BLaER1 treated with 17β-estradiol and CSF1 and Interleukin-3, amounts not matched to agents 10 nM and 100 nM (cell line): ENCODE data around the gene AZIN2.

Experiments used
- H3K27ac ChIP-seq, 11 experiments: shearing (Covaris generic); formaldehyde crosslinking; 2 replicates each; pipeline ENCODE4 v1.8.1; 2022
- H3K27me3 ChIP-seq, 11 experiments: shearing (Covaris generic); formaldehyde crosslinking; 2 replicates each; pipeline ENCODE4 v1.8.1; 2022
- H3K36me3 ChIP-seq, 11 experiments: shearing (Covaris generic); formaldehyde crosslinking; 2 replicates each; pipeline ENCODE4 v1.8.1; 2022
- H3K4me1 ChIP-seq, 10 experiments: shearing (Covaris generic); formaldehyde crosslinking; 2 replicates each; pipeline ENCODE4 v1.8.1; 2022
- H3K4me2 ChIP-seq, 11 experiments: shearing (Covaris generic); formaldehyde crosslinking; 2 replicates each; pipeline ENCODE4 v1.8.1; 2022
- H3K4me3 ChIP-seq, 10 experiments: shearing (Covaris generic); formaldehyde crosslinking; 2 replicates each; pipeline ENCODE4 v1.8.1; 2022
- H3K9ac ChIP-seq, 11 experiments: shearing (Covaris generic); formaldehyde crosslinking; 2 replicates each; pipeline ENCODE4 v1.8.1; 2022
- H3K9me3 ChIP-seq, 11 experiments: shearing (Covaris generic); formaldehyde crosslinking; replicated peaks in 1 of 11; 2 replicates each; pipeline ENCODE4 v1.8.1; 2022
- H4K20me1 ChIP-seq, 11 experiments: shearing (Covaris generic); formaldehyde crosslinking; 2 replicates each; pipeline ENCODE4 v1.8.1; 2022
- Cebpa-rat ChIP-seq, 11 experiments: shearing (Covaris generic); IDR thresholded peaks; 2 replicates each; pipeline ENCODE4 v1.8.1; 2022

Gene AZIN2

GRCh38 chr1:33165809-33166208 lies 84.9 kb downstream of the AZIN2 start:
- Histone ChIP-seq H3K4me3 (no peak overlapping the region), H3K4me1 (peaks cover 7 to 23% (median 10%) of the 10 kb centered on the region in 10 experiments; a peak in 18 of 20 replicates), H3K36me3 (peaks cover 0 to 44% (median 29%) of the 10 kb centered on the region in 11 experiments; a peak in 14 of 22 replicates), H4K20me1 (peaks cover 0 to 18% (median 0%) of the 10 kb centered on the region in 11 experiments; a peak in 4 of 22 replicates), H3K4me2 (no peak overlapping the region), H3K9ac (no peak overlapping the region), H3K27ac (no peak overlapping the region), H3K9me3 (peaks cover 0 to 6% (median 0%) of the 10 kb centered on the region in 11 experiments; a peak in 3 of 22 replicates), H3K27me3 (no peaks in the 10 kb centered on the region)
- no peak for TF ChIP-seq Cebpa-rat (IDR thresholded peaks at IDR 0.05)

- no peaks in the 10 kb centered on the region for H3K27me3 ChIP-seq
- H3K27ac ChIP-seq: no peak overlapping the region
- H4K20me1 ChIP-seq: peaks cover 0 to 31% (median 0%) of the 10 kb centered on the region in 11 experiments; a peak in 4 of 22 replicates
- peaks cover 0 to 44% (median 30%) of the 10 kb centered on the region in 11 experiments; a peak in 13 of 22 replicates for H3K36me3 ChIP-seq
- H3K4me1 ChIP-seq: peaks cover 7 to 31% (median 10%) of the 10 kb centered on the region in 10 experiments; a peak in 18 of 20 replicates
- H3K4me2 ChIP-seq: no peak overlapping the region
- no peak overlapping the region for H3K9ac ChIP-seq
- no peak overlapping the region for H3K4me3 ChIP-seq
- peaks cover 0 to 6% (median 0%) of the 10 kb centered on the region in 11 experiments; a peak in 3 of 22 replicates for H3K9me3 ChIP-seq
- TF ChIP-seq Cebpa-rat (IDR thresholded peaks at IDR 0.05): no peak
Measured at GRCh38 chr1:33167650-33168447, 86.9 kb downstream of the AZIN2 start.

- no peak for TF ChIP-seq Cebpa-rat (IDR thresholded peaks at IDR 0.05)
- Histone ChIP-seq H3K36me3 (peaks cover 0 to 41% (median 27%) of the 10 kb centered on the region in 11 experiments; a peak in 13 of 22 replicates), H3K9ac (no peak overlapping the region), H3K27ac (no peak overlapping the region), H3K4me3 (no peak overlapping the region), H4K20me1 (peaks cover 0 to 31% (median 0%) of the 10 kb centered on the region in 11 experiments; a peak in 4 of 22 replicates), H3K4me1 (peaks cover 5 to 27% (median 6%) of the 10 kb centered on the region in 10 experiments; a peak in 18 of 20 replicates), H3K27me3 (no peaks in the 10 kb centered on the region), H3K9me3 (peaks cover 0 to 6% (median 0%) of the 10 kb centered on the region in 11 experiments; a peak in 3 of 22 replicates), H3K4me2 (no peak overlapping the region)
Measured at GRCh38 chr1:33168556-33169289, 87.8 kb downstream of the AZIN2 start.

- no peak for TF ChIP-seq Cebpa-rat (IDR thresholded peaks at IDR 0.05)
- peaks cover 0 to 31% (median 0%) of the 10 kb centered on the region in 11 experiments; a peak in 4 of 22 replicates for H4K20me1 ChIP-seq
- H3K9me3 ChIP-seq: peaks cover 0 to 6% (median 0%) of the 10 kb centered on the region in 11 experiments; a peak in 3 of 22 replicates
- no peak overlapping the region for H3K9ac ChIP-seq
- H3K4me3 ChIP-seq: no peak overlapping the region
- peaks cover 0 to 33% (median 19%) of the 10 kb centered on the region in 11 experiments; a peak in 13 of 22 replicates for H3K36me3 ChIP-seq
- no peak overlapping the region for H3K27ac ChIP-seq
- H3K27me3 ChIP-seq: no peaks in the 10 kb centered on the region
- H3K4me1 ChIP-seq: peaks cover 0 to 19% (median 0%) of the 10 kb centered on the region in 10 experiments; a peak in 8 of 20 replicates
- H3K4me2 ChIP-seq: 0 out of 22 replicates have a peak overlapping the region, but pooled peaks of 1 of the 11 experiments have one; percentile 2
Measured at GRCh38 chr1:33169290-33170055, 88.5 kb downstream of the AZIN2 start.
